Measurements from ENCODE around the gene SERINC3. TPM values are rescaled to one million over a fixed set of nuclear protein-coding genes. Genes with fewer than 3 reads are reported as not detected.

Gene SERINC3
- total RNA-seq, 1 experiment from 2014 or later, result 76.1 TPM

DNA sequence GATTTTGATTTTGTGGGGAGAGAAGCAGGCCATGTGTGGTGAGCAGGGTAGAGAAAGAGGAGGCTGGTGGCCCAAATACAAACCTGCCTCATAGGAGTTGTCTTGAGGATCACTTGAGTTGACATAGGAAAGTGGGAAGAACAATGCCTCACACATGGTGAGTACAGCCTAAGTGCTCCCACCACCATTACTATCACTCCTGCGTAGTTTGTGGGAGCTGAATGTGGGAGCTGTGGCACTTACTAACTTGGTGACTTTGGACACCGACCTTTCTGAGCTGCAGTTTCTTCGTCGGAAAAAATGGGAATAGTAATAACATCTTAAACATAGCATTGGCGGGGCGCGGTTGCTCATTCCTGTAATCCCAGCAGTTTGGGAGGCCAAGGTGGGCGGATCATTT is 25.5 kb upstream of the SERINC3 start:
- no peak overlapping the region for H3K27ac ChIP-seq
- no peak overlapping the region for H3K4me3 ChIP-seq
- H3K36me3 ChIP-seq, result no peaks in the 10 kb centered on the region
- no peaks in the 10 kb centered on the region for H3K9me3 ChIP-seq (replicated peaks)
- H3K27me3 ChIP-seq (replicated peaks), result no peaks in the 10 kb centered on the region
- DNase-seq (ENCODE audit: low read depth in 1 of 2, low spot score in 2 of 2), result no peak
- H3K4me1 ChIP-seq (replicated peaks), result peaks cover 36% of the 10 kb centered on the region

DNA sequence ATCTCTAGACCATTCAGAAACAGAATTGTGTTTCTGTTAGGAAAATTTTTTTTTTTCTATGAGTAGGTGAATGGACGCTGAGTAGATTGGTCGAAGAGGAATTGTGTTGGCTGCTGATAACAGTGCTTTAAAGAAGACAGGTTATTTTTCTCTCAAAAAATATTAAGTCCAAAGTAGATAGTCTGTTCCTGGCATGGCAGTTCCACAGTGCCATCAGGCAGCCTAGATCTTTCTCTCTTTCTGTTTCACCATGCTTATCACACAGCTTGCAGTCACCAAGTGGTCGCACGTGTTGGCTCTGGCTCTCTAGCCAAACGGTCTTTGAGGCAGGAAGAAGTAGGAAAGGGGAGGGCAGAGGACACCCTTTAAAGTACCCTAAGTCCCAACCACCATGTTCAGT is 22.4 kb upstream of the SERINC3 start:
- Histone ChIP-seq H3K36me3 (no peaks in the 10 kb centered on the region), H3K9me3 (replicated peaks) (no peaks in the 10 kb centered on the region), H3K27me3 (replicated peaks) (no peaks in the 10 kb centered on the region), H3K4me1 (replicated peaks) (peaks cover 26% of the 10 kb centered on the region), H3K27ac (no peak overlapping the region), H3K4me3 (no peak overlapping the region)
- DNase-seq (ENCODE audit: low read depth in 1 of 2, low spot score in 2 of 2), result no peak

DNA sequence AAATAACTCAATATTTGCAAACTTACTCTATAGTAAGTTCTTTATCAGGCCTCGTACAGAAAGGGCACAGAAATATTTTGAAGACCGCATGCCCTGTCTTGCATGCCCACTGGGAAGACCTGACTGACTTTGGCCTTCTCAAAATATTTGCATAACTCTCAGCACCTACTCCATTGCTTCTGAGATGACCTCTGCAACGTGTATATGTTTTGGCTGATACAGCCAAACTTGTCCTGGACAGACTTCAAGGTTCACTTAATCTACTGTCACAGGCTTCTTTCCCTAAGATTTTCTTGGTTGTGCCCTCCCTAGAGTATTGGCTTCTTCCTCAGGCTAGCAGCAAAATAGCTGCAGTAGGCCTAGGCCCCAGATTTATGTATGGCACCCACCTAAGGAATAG is 21.5 kb upstream of the SERINC3 start:
- Histone ChIP-seq H3K36me3 (no peaks in the 10 kb centered on the region), H3K27me3 (replicated peaks) (no peaks in the 10 kb centered on the region), H3K9me3 (replicated peaks) (no peaks in the 10 kb centered on the region), H3K4me3 (no peak overlapping the region), H3K27ac (no peak overlapping the region), H3K4me1 (replicated peaks) (peaks cover 17% of the 10 kb centered on the region)
- no peak for DNase-seq (ENCODE audit: low read depth in 1 of 2, low spot score in 2 of 2)

- Histone ChIP-seq H3K27ac (no peak overlapping the region), H3K36me3 (no peaks in the 10 kb centered on the region), H3K27me3 (replicated peaks) (no peaks in the 10 kb centered on the region), H3K9me3 (replicated peaks) (no peaks in the 10 kb centered on the region), H3K4me3 (no peak overlapping the region), H3K4me1 (replicated peaks) (peaks cover 13% of the 10 kb centered on the region)
- no peak for DNase-seq (ENCODE audit: low read depth in 1 of 2, low spot score in 2 of 2)
Measured at GRCh38 chr20:44542890-44543289, 21.0 kb upstream of the SERINC3 start.

- H3K27me3 ChIP-seq (replicated peaks), result no peaks in the 10 kb centered on the region
- H3K4me1 ChIP-seq (replicated peaks), result peaks cover 4% of the 10 kb centered on the region
- no peaks in the 10 kb centered on the region for H3K9me3 ChIP-seq (replicated peaks)
- H3K4me3 ChIP-seq, result no peak overlapping the region
- DNase-seq (ENCODE audit: low read depth in 1 of 2, low spot score in 2 of 2), result no peak
- H3K36me3 ChIP-seq, result no peaks in the 10 kb centered on the region
- no peak overlapping the region for H3K27ac ChIP-seq
Measured at GRCh38 chr20:44541992-44542391, 20.1 kb upstream of the SERINC3 start.

DNA sequence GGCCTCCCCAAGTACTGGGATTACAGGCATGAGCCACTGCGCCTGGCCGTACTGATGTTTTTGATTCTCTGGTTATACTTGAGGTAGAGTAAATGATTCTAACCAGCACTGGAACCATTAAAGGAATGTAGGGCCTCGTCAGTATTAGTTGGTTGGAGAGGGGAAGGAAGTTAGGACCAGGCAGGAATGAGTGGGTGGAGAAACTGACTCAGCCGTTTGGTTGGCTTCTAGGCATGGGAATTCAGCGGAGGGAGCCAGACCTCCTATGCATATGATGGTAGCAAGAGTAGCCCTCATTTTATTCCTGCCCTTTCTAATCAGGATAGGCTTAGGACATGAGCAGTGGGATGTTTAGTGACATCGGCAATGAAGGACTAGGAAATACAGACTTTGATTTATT is 19.0 kb upstream of the SERINC3 start:
- Histone ChIP-seq H3K4me3 (no peak overlapping the region), H3K36me3 (no peaks in the 10 kb centered on the region), H3K4me1 (replicated peaks) (no peaks in the 10 kb centered on the region; the same call in 1 of the 2 replicates), H3K27ac (no peak overlapping the region), H3K9me3 (replicated peaks) (no peaks in the 10 kb centered on the region), H3K27me3 (replicated peaks) (no peaks in the 10 kb centered on the region)
- no peak for DNase-seq (ENCODE audit: low read depth in 1 of 2, low spot score in 2 of 2)

DNA sequence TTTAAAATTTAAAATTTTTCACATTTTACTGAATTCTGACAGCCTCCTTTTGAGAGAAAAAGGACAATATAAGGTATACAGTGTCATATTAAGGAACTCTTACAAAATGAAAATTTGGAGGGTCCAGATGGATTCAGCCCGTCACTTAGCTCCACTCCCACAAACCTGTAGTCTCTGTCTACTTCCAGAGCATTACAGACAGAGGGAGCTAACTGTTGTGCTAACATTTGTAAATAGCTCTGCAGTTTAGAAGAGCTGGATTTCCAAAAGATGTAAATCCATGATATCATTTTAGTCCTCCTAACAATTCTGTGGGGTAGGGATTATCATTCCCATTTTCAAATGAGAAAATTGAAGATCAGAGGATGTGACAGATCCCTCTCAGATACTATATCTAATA is 16.1 kb upstream of the SERINC3 start:
- Histone ChIP-seq H3K27me3 (replicated peaks) (no peaks in the 10 kb centered on the region), H3K4me3 (no peak overlapping the region), H3K4me1 (replicated peaks) (peaks cover 3% of the 10 kb centered on the region; the same call in 1 of the 2 replicates), H3K36me3 (no peaks in the 10 kb centered on the region), H3K9me3 (replicated peaks) (no peaks in the 10 kb centered on the region), H3K27ac (no peak overlapping the region)
- no peak for DNase-seq (ENCODE audit: low read depth in 1 of 2, low spot score in 2 of 2)

GRCh38 chr20:44536175-44536574 is 14.3 kb upstream of the SERINC3 start:
- Histone ChIP-seq H3K27me3 (replicated peaks) (no peaks in the 10 kb centered on the region), H3K4me3 (no peak overlapping the region), H3K36me3 (no peaks in the 10 kb centered on the region), H3K4me1 (replicated peaks) (peaks cover 17% of the 10 kb centered on the region), H3K9me3 (replicated peaks) (no peaks in the 10 kb centered on the region), H3K27ac (no peak overlapping the region)
- DNase-seq (ENCODE audit: low read depth in 1 of 2, low spot score in 2 of 2), result no peak

DNA sequence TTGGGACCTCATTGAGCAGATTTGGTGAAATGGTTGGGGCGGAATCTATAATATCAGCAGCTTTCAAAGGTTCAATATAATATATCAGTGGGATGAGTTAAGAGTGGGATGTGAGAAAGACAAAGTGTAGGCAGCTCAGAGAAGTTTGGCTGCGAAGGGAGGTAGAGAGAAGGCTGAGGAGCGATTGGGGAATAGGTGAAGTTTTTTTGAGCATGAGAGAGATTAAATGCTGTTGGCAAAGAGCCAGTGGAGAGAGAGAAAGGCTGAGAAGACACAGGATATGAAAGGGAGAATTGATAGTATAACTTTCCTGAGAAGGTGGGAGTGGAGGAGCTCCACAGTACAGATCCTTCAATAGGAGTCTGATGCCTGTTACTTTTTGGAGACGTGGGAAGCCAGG is 12.1 kb upstream of the SERINC3 start:
- Histone ChIP-seq H3K27ac (no peak overlapping the region), H3K4me3 (no peak overlapping the region), H3K4me1 (replicated peaks) (peaks cover 30% of the 10 kb centered on the region), H3K9me3 (replicated peaks) (no peaks in the 10 kb centered on the region; the same call in 1 of the 2 replicates), H3K27me3 (replicated peaks) (no peaks in the 10 kb centered on the region), H3K36me3 (no peaks in the 10 kb centered on the region)
- DNase-seq (ENCODE audit: low read depth in 1 of 2, low spot score in 2 of 2), result no peak

GRCh38 chr20:44532981-44533331 is 11.1 kb upstream of the SERINC3 start:
- Histone ChIP-seq H3K9me3 (replicated peaks) (no peaks in the 10 kb centered on the region; the same call in 1 of the 2 replicates), H3K36me3 (no peaks in the 10 kb centered on the region), H3K4me1 (replicated peaks) (peaks cover 30% of the 10 kb centered on the region), H3K27ac (0 out of 2 replicates have a peak overlapping the region, but pooled peaks have one; percentile 4), H3K4me3 (no peak overlapping the region), H3K27me3 (replicated peaks) (no peaks in the 10 kb centered on the region)
- peak in 1 of 2 experiments; percentile 39 for DNase-seq (ENCODE audit: low read depth in 1 of 2, low spot score in 2 of 2)

- H3K27me3 ChIP-seq (replicated peaks), result no peaks in the 10 kb centered on the region
- no peaks in the 10 kb centered on the region for H3K36me3 ChIP-seq
- H3K27ac ChIP-seq, result peak overlapping the region; percentile 60; the same call in 1 of the 2 replicates
- peaks cover 30% of the 10 kb centered on the region for H3K4me1 ChIP-seq (replicated peaks)
- H3K4me3 ChIP-seq, result peak overlapping the region; percentile 79
- peaks cover under 1% of the 10 kb centered on the region; the same call in 1 of the 2 replicates for H3K9me3 ChIP-seq (replicated peaks)
- DNase-seq (ENCODE audit: low read depth in 1 of 2, low spot score in 2 of 2), result no peak
Measured at GRCh38 chr20:44532259-44532980, 10.6 kb upstream of the SERINC3 start.

DNA sequence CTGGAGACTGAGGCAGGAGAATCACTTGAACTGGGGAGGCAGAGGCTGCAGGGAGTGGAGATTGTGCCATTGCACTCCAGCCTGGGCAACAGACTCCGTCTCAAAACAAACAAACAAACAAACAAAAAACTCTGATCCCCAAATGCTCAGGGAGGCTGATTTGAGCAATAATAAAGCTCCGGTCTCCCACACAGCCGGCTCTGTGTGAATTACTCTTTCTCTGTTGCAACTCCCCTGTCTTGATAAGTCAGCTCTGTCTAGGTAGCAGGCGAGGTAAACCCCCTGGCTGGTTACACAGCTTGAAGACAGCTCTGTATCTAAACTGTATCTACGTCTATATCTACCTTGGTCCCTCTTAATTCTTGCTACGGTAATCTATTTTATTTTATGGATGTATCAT is 6.4 kb upstream of the SERINC3 start:
- no peaks in the 10 kb centered on the region for H3K36me3 ChIP-seq
- H3K4me1 ChIP-seq (replicated peaks), result peaks cover 52% of the 10 kb centered on the region
- H3K4me3 ChIP-seq, result no peak overlapping the region
- peaks cover 4% of the 10 kb centered on the region; the same call in 1 of the 2 replicates for H3K9me3 ChIP-seq (replicated peaks)
- no peak overlapping the region for H3K27ac ChIP-seq
- H3K27me3 ChIP-seq (replicated peaks), result no peaks in the 10 kb centered on the region
- no peak for DNase-seq (ENCODE audit: low read depth in 1 of 2, low spot score in 2 of 2)

- Histone ChIP-seq H3K4me1 (replicated peaks) (peaks cover 47% of the 10 kb centered on the region), H3K4me3 (no peak overlapping the region), H3K9me3 (replicated peaks) (peaks cover 4% of the 10 kb centered on the region; the same call in 1 of the 2 replicates), H3K27me3 (replicated peaks) (no peaks in the 10 kb centered on the region), H3K36me3 (no peaks in the 10 kb centered on the region), H3K27ac (no peak overlapping the region)
- no peak for DNase-seq (ENCODE audit: low read depth in 1 of 2, low spot score in 2 of 2)
Measured at GRCh38 chr20:44527716-44528199, 5.9 kb upstream of the SERINC3 start.

DNA sequence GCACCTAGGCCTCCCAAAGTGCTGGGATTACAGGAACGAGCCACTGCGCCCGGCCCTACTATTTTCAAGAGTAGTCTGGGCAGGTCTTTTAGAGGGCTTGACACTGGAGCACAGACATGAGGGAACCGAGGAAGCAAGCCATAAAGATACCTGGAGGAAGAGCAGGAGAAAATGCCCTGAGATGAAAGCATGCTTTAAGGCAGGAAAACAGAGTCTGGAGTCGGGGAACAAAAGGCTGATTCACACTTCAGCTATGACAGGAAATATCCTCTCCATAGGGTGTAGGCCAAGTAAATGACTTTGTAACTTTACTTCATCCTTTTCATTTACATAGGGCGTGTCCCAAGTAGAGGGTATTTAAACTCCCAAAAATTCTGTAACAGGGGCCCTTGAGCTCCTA is 4.3 kb upstream of the SERINC3 start:
- Histone ChIP-seq H3K4me1 (replicated peaks) (peaks cover 39% of the 10 kb centered on the region), H3K27ac (peak overlapping the region; percentile 72), H3K36me3 (peaks cover 4% of the 10 kb centered on the region), H3K9me3 (replicated peaks) (peaks cover 4% of the 10 kb centered on the region; the same call in 1 of the 2 replicates), H3K27me3 (replicated peaks) (no peaks in the 10 kb centered on the region), H3K4me3 (no peak overlapping the region)
- peak in 1 of 2 experiments; percentile 48 for DNase-seq (ENCODE audit: low read depth in 1 of 2, low spot score in 2 of 2)

All from SJSA1 (cell line).